HCT116 (cell line): ENCODE measurements around the gene CRELD2.
A peak's percentile ranks its signal among the peaks of the same experiment; 100 is the strongest.

Experiments used
- EZH2 ChIP-seq: fragments of 200-600 bp; sonication (generic); IDR thresholded peaks from 2 replicates; pipeline ENCODE4 v1.6.1; 2017; ENCODE audit warnings: antibody characterized with exemption, mixed run types
- EZH2phosphoT487 ChIP-seq: fragments of 200-600 bp; IDR thresholded peaks from 2 replicates; pipeline ENCODE4 v1.6.1; 2018; ENCODE audit warnings: antibody characterized with exemption, borderline replicate concordance
- FOSL1 ChIP-seq: IDR thresholded peaks from 2 replicates; pipeline ENCODE4 v1.6.1; 2012; ENCODE audit warnings: low read depth
- POLR2A ChIP-seq: IDR thresholded peaks from 2 replicates; pipeline ENCODE4 v1.7.0; 2011; ENCODE audit warnings: borderline replicate concordance; ENCODE audit not compliant: insufficient read depth, insufficient read length; ENCODE audit errors: extremely low read depth
- RAD21 ChIP-seq: IDR thresholded peaks from 2 replicates; pipeline ENCODE4 v1.6.1; 2012; ENCODE audit warnings: low read depth, mild to moderate bottlenecking
- SIN3A ChIP-seq: IDR thresholded peaks from 2 replicates; pipeline ENCODE4 v1.6.1; 2012; ENCODE audit warnings: low read depth
- ZNF274 ChIP-seq: fragments of 200-500 bp; sonication (Bioruptor generic); IDR thresholded peaks from 2 replicates; pipeline ENCODE4 v1.6.1; 2014; ENCODE audit warnings: mild to moderate bottlenecking, low read depth, low read length, inconsistent platforms
- TF ChIP-seq, protein P1 (sequence below), 3 experiments: fragments of 200-600 bp in 1 of 3; sonication (generic) in 1 of 3; IDR thresholded peaks in 2 of 3; conservative IDR thresholded peaks in 1 of 3; 2 replicates each; pipeline ENCODE4 v1.5.1; 2012 to 2017; ENCODE audit warnings: low read depth in 2 of 3, low read length in 2 of 3, antibody characterized with exemption in 1 of 3, borderline replicate concordance in 1 of 3, control low read depth in 1 of 3, mild to moderate bottlenecking in 1 of 3, mixed read lengths in 1 of 3, mixed run types in 1 of 3, moderate library complexity in 1 of 3; ENCODE audit not compliant: insufficient read depth in 1 of 3
- TF ChIP-seq, protein P2 (sequence below): IDR thresholded peaks from 2 replicates; pipeline ENCODE4 v1.6.1; 2012
- TF ChIP-seq, protein P3 (sequence below): IDR thresholded peaks from 2 replicates; pipeline ENCODE4 v1.6.1; 2012; ENCODE audit warnings: low read depth

DNA sequence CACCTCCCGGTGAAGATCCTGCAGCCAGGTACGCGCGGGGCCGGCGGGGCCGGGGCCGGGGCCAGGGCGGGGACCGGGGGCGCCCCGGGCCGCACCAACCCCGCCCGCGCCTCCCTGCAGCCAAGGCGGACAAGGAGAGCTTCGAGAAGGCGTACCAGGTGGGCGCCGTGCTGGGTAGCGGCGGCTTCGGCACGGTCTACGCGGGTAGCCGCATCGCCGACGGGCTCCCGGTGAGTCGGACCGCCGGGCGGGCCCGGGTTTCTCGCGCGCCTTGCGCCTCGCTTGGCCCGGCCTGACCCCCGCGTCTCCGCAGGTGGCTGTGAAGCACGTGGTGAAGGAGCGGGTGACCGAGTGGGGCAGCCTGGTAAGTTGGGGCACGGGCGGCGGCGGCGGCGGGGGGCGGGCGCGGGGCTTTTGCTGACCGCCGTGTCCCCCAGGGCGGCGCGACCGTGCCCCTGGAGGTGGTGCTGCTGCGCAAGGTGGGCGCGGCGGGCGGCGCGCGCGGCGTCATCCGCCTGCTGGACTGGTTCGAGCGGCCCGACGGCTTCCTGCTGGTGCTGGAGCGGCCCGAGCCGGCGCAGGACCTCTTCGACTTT, 42.7 kb downstream of the CRELD2 start:
- no peak for TF ChIP-seq POLR2A
- TF ChIP-seq, protein P1, sequence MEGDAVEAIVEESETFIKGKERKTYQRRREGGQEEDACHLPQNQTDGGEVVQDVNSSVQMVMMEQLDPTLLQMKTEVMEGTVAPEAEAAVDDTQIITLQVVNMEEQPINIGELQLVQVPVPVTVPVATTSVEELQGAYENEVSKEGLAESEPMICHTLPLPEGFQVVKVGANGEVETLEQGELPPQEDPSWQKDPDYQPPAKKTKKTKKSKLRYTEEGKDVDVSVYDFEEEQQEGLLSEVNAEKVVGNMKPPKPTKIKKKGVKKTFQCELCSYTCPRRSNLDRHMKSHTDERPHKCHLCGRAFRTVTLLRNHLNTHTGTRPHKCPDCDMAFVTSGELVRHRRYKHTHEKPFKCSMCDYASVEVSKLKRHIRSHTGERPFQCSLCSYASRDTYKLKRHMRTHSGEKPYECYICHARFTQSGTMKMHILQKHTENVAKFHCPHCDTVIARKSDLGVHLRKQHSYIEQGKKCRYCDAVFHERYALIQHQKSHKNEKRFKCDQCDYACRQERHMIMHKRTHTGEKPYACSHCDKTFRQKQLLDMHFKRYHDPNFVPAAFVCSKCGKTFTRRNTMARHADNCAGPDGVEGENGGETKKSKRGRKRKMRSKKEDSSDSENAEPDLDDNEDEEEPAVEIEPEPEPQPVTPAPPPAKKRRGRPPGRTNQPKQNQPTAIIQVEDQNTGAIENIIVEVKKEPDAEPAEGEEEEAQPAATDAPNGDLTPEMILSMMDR (IDR thresholded peaks at IDR 0.05 in 2 of 3, conservative IDR thresholded peaks at IDR 0.05 in 1 of 3; ENCODE audit: borderline replicate concordance in 1 of 3, insufficient read depth in 1 of 3, low read depth in 2 of 3, low read length in 2 of 3), result no peak
- no peak for TF ChIP-seq RAD21
- TF ChIP-seq FOSL1, result no peak
- TF ChIP-seq EZH2, result no peak
- TF ChIP-seq, protein P2, sequence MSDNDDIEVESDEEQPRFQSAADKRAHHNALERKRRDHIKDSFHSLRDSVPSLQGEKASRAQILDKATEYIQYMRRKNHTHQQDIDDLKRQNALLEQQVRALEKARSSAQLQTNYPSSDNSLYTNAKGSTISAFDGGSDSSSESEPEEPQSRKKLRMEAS, result 0 out of 2 replicates have a peak, but pooled peaks have one; percentile 42
- TF ChIP-seq SIN3A, result no peak
- no peak for TF ChIP-seq EZH2phosphoT487
- TF ChIP-seq, protein P3, sequence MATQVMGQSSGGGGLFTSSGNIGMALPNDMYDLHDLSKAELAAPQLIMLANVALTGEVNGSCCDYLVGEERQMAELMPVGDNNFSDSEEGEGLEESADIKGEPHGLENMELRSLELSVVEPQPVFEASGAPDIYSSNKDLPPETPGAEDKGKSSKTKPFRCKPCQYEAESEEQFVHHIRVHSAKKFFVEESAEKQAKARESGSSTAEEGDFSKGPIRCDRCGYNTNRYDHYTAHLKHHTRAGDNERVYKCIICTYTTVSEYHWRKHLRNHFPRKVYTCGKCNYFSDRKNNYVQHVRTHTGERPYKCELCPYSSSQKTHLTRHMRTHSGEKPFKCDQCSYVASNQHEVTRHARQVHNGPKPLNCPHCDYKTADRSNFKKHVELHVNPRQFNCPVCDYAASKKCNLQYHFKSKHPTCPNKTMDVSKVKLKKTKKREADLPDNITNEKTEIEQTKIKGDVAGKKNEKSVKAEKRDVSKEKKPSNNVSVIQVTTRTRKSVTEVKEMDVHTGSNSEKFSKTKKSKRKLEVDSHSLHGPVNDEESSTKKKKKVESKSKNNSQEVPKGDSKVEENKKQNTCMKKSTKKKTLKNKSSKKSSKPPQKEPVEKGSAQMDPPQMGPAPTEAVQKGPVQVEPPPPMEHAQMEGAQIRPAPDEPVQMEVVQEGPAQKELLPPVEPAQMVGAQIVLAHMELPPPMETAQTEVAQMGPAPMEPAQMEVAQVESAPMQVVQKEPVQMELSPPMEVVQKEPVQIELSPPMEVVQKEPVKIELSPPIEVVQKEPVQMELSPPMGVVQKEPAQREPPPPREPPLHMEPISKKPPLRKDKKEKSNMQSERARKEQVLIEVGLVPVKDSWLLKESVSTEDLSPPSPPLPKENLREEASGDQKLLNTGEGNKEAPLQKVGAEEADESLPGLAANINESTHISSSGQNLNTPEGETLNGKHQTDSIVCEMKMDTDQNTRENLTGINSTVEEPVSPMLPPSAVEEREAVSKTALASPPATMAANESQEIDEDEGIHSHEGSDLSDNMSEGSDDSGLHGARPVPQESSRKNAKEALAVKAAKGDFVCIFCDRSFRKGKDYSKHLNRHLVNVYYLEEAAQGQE, result no peak
- no peak for TF ChIP-seq ZNF274
